SK-N-MC (cell line): ENCODE data around the gene FXN.

ENCODE experiments used
- EZH2 ChIP-seq: fragments of 200-600 bp; sonication (generic); IDR thresholded peaks from one replicate; pipeline ENCODE4 v1.6.1; 2017; ENCODE audit warnings: antibody characterized with exemption
- FOXP2 ChIP-seq: optimal IDR thresholded peaks from 2 replicates; pipeline ENCODE3; 2011; ENCODE audit warnings: mild to moderate bottlenecking, moderate library complexity; ENCODE audit not compliant: insufficient read depth; ENCODE audit errors: extremely low read length, control extremely low read depth
- POLR2AphosphoS5 ChIP-seq: IDR thresholded peaks from 2 replicates; pipeline ENCODE4 v1.6.1; 2012; ENCODE audit warnings: mild to moderate bottlenecking, low read depth, low read length, borderline replicate concordance

GRCh38 chr9:69136779-69137178, 101.2 kb downstream of the FXN start:
- TF ChIP-seq EZH2 (no peak), POLR2AphosphoS5 (no peak), FOXP2 (no peak)
